ENCODE measurements around the gene H1-8.

H1-8 gene

GRCh38 chr3:129595544-129596193 is 52.7 kb downstream of the H1-8 start:
- no peak for DNase-seq

- DNase-seq = no peak
These were observed 53.5 kb downstream of the H1-8 start for GRCh38 chr3:129596194-129597086.

DNA sequence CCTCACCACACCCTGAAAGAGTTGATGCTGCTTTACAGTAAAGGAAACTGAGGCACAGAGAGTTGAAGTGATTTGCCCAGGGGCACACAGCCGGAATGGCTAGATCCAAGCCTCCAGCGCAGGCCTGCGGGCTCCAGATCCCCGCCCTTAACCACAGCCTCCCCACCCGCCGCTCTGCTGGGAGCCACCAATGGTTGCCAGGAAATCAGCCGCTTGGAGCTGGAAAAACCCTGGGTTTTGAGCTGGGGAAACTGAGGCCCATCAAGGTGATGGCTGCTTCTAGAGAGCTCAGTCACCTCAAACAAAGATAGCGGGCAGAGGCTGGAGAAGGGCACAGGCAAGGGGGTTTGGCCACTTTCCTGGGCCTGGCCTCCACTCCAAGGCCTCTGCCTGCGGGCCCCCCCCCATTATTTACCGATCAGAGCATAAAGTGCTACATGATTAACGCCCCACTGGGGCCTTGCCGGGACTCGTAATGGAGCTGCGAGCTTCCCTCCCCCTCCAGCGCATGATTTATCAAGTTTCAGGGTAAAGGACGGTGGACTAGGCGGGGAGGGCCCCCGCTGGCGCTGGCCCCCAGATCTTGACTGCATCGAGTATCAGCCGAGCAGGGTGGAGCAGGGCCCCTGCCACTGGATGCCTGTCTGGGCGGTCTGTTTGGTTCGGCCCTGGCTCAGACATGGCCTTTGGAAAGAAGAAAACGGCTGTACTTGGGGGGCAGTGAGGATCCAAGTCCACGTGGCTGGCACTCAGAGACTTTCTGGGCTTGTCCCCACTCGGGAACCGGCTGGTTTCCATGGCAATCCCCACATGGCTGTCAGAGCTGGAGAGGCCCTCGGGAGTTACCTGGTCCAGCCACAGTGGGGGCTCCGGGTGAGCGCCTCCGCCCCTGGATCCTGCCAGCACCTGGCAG is 54.4 kb downstream of the H1-8 start:
- no peak for DNase-seq

- no peak for DNase-seq
These were observed 55.0 kb downstream of the H1-8 start for GRCh38 chr3:129598000-129598381.

DNA sequence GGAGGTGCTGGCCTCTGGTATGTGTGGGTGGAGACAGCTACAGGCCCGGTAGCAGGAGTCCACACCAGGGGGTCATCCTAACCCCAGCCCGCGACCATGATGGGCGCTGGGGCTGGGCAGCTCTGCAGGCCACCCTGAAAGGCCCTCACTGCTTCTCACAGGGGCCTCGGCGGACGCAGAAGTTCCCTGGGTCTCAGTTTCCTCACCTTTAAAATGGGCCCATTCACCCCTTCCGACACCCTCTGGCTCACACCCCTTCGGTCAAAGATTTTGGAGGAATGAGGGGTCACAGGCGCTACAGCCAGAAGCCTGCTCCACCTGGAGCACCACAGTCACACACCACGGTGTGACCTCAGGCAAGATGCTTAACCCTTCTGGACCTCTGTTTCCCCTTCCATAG is 55.5 kb downstream of the H1-8 start:
- no peak for DNase-seq

GRCh38 chr3:129599073-129599472 is 56.1 kb downstream of the H1-8 start:
- no peak for DNase-seq

DNA sequence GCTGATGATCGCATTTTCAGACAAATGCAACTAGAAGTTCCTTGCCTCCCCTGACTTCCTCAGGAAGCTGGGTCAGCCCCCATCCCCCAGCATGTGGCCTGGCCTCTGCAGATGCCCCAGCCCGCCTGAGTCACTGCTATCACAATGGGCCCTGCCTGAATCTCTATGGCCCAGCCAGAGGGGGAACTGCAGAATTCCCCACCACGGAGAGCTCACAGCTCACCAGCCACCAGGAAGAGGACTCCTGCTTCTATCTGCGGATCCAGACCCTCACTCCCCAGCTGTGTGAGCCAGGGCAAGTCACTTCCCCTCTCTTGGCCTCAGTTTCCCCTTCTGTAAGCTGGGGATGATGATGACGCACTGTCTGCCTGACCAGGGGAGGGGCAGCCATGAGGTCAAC is 56.6 kb downstream of the H1-8 start:
- DNase-seq = no peak

GRCh38 chr3:129600348-129600747 is 57.4 kb downstream of the H1-8 start:
- no peak for DNase-seq
